RWPE1 (cell line): ENCODE results near the gene THAP12.

Experiments
- CTCF ChIA-PET: fragments of 350-600 bp; sonication (Branson Sonifier 250); formaldehyde crosslinking; extraction: SDS; loops from one replicate; lab custom pipeline; 2021; lab: Yijun Ruan, JAX
- POLR2A ChIA-PET: fragments of 400-600 bp; formaldehyde crosslinking; extraction: SDS; loops from one replicate; lab custom pipeline; 2020; ENCODE audit warnings: antibody characterized with exemption; ENCODE audit not compliant: low non-redundant PET; lab: Yijun Ruan, JAX
- DNase-seq: peaks from one replicate; pipeline ENCODE4 v3.0.0; 2012; ENCODE audit warnings: low spot score
- H3K27ac ChIP-seq: fragments of 450-650 bp; 2 replicates; pipeline ENCODE4 v1.5.1; 2017
- TF ChIP-seq, protein P1 (sequence below): fragments of 450-650 bp; conservative IDR thresholded peaks from 2 replicates; pipeline ENCODE4 v1.5.1; 2017; ENCODE audit warnings: low read depth, mild to moderate bottlenecking

Gene THAP12

DNA sequence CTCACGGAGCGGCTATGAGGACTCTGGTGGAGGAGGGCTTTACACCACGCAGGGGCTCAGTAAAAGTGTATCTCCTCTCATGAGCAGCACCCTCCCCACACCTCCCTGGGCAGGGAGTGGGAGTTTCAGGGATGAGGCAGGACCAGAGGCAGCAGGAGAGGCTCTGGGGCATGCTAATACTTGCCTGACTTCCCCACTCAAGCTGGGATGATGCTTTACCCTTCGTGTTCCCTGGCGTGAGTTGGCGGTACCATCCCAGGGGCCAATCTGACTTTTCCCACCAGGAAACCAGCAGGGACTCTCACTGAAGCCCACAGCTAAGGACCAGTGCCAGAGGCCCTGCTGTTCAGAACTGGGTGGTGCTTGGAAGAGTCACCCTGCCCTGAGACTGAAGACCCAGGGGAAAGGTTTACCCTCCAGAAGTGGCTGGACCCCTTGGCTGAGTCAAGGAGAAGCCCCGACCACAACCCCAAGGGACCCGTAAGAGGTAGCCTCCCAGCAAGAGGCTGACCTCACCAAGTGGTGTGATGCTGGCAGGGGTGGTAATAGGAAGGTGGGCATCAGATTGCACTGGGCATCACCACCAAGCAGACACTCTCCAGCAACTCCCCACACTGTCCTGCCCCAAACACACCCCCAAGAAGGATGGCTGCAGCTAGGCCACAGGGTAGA lies 65.6 kb downstream of the THAP12 start:
- ChIA-PET CTCF (interaction anchor here (2.1 to 2.9 kb wide), 2 partner anchors 106 to 108 kb away, joined by 12 to 15 read pairs; no protein-coding TSS in a partner anchor), POLR2A (interaction anchor here (0.6 kb wide), 1 partner anchor 12 kb away, joined by 3 read pairs; no protein-coding TSS in a partner anchor)
- H3K27ac ChIP-seq = no peak overlapping the region
- DNase-seq = peak; percentile 20
- TF ChIP-seq, protein P1, sequence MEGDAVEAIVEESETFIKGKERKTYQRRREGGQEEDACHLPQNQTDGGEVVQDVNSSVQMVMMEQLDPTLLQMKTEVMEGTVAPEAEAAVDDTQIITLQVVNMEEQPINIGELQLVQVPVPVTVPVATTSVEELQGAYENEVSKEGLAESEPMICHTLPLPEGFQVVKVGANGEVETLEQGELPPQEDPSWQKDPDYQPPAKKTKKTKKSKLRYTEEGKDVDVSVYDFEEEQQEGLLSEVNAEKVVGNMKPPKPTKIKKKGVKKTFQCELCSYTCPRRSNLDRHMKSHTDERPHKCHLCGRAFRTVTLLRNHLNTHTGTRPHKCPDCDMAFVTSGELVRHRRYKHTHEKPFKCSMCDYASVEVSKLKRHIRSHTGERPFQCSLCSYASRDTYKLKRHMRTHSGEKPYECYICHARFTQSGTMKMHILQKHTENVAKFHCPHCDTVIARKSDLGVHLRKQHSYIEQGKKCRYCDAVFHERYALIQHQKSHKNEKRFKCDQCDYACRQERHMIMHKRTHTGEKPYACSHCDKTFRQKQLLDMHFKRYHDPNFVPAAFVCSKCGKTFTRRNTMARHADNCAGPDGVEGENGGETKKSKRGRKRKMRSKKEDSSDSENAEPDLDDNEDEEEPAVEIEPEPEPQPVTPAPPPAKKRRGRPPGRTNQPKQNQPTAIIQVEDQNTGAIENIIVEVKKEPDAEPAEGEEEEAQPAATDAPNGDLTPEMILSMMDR = no peak

DNA sequence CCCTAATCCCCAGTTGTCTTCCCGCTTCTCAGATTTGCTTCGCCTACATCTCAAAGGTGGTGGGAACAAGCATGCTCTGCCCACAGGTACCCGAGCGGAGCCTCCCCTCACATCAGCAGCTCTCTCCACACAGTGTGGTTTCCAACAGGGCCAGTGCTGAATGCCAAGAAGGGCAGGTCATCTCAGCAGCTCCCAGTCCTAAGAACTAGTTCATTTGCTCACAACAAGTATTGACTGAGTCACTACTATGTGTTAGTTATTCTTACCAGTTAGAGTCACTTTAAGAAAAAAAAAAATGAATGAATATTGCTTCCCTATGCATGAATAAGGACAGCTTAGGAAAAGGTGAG lies 66.2 kb downstream of the THAP12 start:
- CTCF ChIA-PET = interaction anchor here (2.1 to 2.9 kb wide), 2 partner anchors 106 to 107 kb away, joined by 12 to 15 read pairs; no protein-coding TSS in a partner anchor
- no peak for DNase-seq
- no peak overlapping the region for H3K27ac ChIP-seq
- POLR2A ChIA-PET = interaction anchor here (0.6 kb wide), 1 partner anchor 11 kb away, joined by 3 read pairs; no protein-coding TSS in a partner anchor
- TF ChIP-seq, protein P1 = no peak

DNA sequence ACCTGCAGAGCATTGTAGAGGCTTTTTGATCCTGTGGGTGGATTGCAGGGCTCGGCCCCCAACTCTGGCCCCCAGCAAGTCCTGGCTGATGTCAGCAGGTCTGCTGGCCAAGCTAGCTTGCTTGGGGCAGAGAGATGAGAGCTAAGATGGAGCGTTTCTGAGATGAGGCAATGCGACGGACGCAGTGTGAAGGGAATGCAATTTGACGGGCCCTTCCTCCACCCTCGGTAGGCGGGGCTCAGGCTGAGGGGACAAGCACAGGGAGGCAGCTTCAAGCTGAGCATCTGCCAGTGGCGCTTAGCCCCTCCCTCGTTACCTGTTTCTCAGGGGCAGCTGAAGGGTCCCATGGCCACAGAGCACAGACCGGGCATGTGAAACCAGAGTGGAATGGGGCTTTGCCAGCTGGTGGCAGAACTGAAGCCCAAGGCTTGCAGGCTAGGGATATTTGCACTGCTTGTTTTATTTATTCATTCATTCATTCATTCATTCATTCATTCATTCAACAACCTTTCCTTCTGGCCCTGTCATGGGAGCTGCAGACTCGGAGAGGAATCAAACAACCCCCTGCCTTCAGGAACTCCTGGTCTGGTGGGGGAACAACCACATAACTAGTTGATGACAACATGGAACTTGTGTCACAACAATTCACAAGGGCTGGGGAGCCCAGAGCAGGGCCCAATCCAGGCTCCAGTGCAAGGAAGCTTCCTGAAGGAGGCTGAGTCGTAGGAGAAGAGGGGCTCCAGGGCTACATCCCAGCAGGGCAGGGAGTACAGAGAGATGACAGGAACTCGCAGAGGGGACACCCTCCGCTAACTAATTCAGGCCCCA lies 66.8 kb downstream of the THAP12 start:
- DNase-seq = no peak
- H3K27ac ChIP-seq = no peak overlapping the region
- POLR2A ChIA-PET = no interaction called here
- TF ChIP-seq, protein P1 = no peak
- CTCF ChIA-PET = interaction anchor here (0.9 to 2.9 kb wide), 3 partner anchors 104 to 107 kb away, joined by 3 to 15 read pairs (median 12); no protein-coding TSS in a partner anchor

DNA sequence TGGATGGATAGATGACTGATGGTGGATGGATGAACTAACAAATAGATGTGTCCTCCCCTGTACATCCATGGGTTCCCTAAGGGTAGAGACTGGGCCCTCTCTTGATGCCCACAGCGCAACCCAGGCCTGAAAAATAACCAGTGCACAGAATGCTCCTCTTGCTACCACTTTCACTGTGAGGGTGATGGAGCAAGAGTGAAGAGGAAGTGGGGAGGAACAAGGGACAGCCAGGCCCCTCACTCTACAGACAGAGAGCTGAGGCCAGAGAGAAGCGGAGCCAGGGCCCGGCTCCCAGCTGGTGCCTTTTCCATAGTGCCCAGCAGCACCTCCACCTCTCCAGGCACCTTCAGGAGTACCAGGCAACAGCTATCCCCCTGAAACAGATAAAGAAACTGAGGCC lies 67.7 kb downstream of the THAP12 start:
- no peak for DNase-seq
- POLR2A ChIA-PET = no interaction called here
- CTCF ChIA-PET = interaction anchor here (0.9 to 2.9 kb wide), 2 partner anchors 103 to 104 kb away, joined by 3 to 12 read pairs; no protein-coding TSS in a partner anchor

DNA sequence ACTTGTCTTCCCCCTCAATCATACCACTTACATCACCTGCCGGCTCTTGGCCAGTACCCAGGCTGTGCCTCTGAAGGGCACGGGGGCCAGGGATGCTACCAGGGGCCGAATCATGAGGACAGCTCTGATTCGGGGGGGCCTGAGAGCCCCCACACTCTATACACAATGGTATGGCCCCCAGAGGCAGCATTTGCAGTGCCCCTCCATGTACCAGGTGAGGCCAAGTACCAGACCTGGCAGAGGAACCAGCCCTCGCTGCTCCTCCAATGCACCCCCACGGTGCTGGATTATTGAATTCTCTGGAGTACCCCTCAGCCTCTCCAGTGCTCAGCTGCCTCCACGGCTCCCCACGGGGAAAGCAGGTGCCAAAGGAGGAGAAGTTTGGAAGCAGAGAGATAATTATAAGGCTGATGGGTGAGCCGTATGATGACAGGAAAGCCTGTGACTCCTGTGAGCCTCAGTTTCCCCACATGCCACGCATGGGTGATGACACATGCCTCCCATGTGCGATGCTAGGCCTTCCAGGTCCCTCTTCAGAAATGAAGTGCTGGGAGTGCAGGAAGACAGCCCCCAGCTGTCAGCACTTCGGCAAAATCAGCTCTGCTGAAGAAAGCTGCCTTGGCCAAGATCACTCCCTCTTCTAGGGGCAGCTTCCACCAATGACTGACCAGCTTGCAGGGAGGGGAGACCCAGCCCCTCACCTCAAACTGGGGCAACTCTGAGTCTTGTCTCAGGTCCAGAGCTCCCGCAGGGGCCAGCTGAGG lies 69.9 kb downstream of the THAP12 start:
- ChIA-PET POLR2A (no interaction called here), CTCF (interaction anchor here (0.5 to 2.0 kb wide), 3 partner anchors 102 to 621 kb away, joined by 3 to 9 read pairs (median 4); no protein-coding TSS in a partner anchor)
- no peak for DNase-seq
- no peak overlapping the region for H3K27ac ChIP-seq
- TF ChIP-seq, protein P1 = no peak

More for the DNA sequence above, 67.7 kb downstream of the THAP12 start:
- H3K27ac ChIP-seq = no peak overlapping the region
- TF ChIP-seq, protein P1 = no peak
